ENCODE data around the gene COLEC12. TPM values are rescaled to one million over a fixed set of nuclear protein-coding genes. Genes with fewer than 3 reads are reported as not detected.
A peak's percentile ranks its signal among the peaks of the same experiment; 100 is the strongest.

Gene COLEC12
- total RNA-seq, 6 donors from 2014 or later = 29.3 to 72.2 (median 47.0) TPM

- peaks cover 12 to 47% (median 32%) of the 10 kb centered on the region in 4 donors for H3K4me1 ChIP-seq
- no peak for TF ChIP-seq POLR2AphosphoS5 (IDR thresholded peaks at IDR 0.05)
- no peak for TF ChIP-seq POLR2A (IDR thresholded peaks at IDR 0.05)
- TF ChIP-seq, protein P1, sequence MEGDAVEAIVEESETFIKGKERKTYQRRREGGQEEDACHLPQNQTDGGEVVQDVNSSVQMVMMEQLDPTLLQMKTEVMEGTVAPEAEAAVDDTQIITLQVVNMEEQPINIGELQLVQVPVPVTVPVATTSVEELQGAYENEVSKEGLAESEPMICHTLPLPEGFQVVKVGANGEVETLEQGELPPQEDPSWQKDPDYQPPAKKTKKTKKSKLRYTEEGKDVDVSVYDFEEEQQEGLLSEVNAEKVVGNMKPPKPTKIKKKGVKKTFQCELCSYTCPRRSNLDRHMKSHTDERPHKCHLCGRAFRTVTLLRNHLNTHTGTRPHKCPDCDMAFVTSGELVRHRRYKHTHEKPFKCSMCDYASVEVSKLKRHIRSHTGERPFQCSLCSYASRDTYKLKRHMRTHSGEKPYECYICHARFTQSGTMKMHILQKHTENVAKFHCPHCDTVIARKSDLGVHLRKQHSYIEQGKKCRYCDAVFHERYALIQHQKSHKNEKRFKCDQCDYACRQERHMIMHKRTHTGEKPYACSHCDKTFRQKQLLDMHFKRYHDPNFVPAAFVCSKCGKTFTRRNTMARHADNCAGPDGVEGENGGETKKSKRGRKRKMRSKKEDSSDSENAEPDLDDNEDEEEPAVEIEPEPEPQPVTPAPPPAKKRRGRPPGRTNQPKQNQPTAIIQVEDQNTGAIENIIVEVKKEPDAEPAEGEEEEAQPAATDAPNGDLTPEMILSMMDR (IDR thresholded peaks at IDR 0.05) = no peak
- TF ChIP-seq EP300 (IDR thresholded peaks at IDR 0.05) = no peak
- no peak overlapping the region for H3K4me3 ChIP-seq
- no peaks in the 10 kb centered on the region for H3K9me3 ChIP-seq
- no peak for DNase-seq
- H3K36me3 ChIP-seq = no peaks in the 10 kb centered on the region
- 72 to 82% methylated on average over 6 of the region's 6 CpGs for WGBS, 2 donors
- H3K27ac ChIP-seq = no peak overlapping the region
- no peaks in the 10 kb centered on the region for H3K27me3 ChIP-seq
- no peak for ATAC-seq (ENCODE audit: low FRiP score in 2 of 2)
These were observed 106.1 kb downstream of the COLEC12 start for GRCh38 chr18:394262-394986.

DNA sequence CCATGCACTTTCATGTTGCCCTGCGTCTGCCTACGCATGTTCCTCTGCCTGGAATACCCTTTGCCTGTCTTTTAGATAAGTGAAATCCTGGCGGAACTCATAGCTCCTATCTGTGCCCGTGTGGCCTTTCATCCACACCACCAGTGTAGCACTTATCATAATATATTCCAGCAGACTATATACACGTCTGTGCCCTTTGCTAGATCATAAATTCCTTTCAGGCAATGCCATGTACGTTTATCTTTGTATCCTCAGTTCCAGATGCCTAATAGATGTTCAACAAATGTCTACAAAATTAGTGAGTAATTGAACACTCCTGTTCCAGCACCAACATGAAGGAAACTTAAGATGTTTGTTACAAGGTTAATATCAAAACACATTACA, 106.9 kb downstream of the COLEC12 start:
- Histone ChIP-seq H3K27me3 (no peaks in the 10 kb centered on the region), H3K36me3 (no peaks in the 10 kb centered on the region), H3K9me3 (no peaks in the 10 kb centered on the region), H3K4me3 (no peak overlapping the region), H3K27ac (no peak overlapping the region), H3K4me1 (peaks cover 7 to 41% (median 25%) of the 10 kb centered on the region in 4 donors)
- DNase-seq (no peak), ATAC-seq (ENCODE audit: low FRiP score in 2 of 2) (no peak)
- WGBS, 2 donors = 89 to 94% methylated on average over 6 of the region's 6 CpGs
- TF ChIP-seq EP300 (IDR thresholded peaks at IDR 0.05) (no peak), POLR2A (IDR thresholded peaks at IDR 0.05) (no peak), POLR2AphosphoS5 (IDR thresholded peaks at IDR 0.05) (no peak)
- TF ChIP-seq, protein P1 (IDR thresholded peaks at IDR 0.05) = no peak

GRCh38 chr18:392928-393573, 107.5 kb downstream of the COLEC12 start:
- no peak for DNase-seq
- Histone ChIP-seq H3K4me3 (no peak overlapping the region), H3K4me1 (peaks cover 7 to 36% (median 23%) of the 10 kb centered on the region in 4 donors), H3K9me3 (no peaks in the 10 kb centered on the region), H3K27me3 (no peaks in the 10 kb centered on the region), H3K27ac (no peak overlapping the region), H3K36me3 (no peaks in the 10 kb centered on the region)
- no peak for TF ChIP-seq POLR2AphosphoS5 (IDR thresholded peaks at IDR 0.05)
- TF ChIP-seq, protein P1 (IDR thresholded peaks at IDR 0.05) = no peak
- TF ChIP-seq POLR2A (IDR thresholded peaks at IDR 0.05) = no peak
- no peak for TF ChIP-seq EP300 (IDR thresholded peaks at IDR 0.05)
- ATAC-seq (ENCODE audit: low FRiP score in 2 of 2) = no peak
- 69 to 73% methylated on average over 6 of the region's 6 CpGs for WGBS, 2 donors

DNA sequence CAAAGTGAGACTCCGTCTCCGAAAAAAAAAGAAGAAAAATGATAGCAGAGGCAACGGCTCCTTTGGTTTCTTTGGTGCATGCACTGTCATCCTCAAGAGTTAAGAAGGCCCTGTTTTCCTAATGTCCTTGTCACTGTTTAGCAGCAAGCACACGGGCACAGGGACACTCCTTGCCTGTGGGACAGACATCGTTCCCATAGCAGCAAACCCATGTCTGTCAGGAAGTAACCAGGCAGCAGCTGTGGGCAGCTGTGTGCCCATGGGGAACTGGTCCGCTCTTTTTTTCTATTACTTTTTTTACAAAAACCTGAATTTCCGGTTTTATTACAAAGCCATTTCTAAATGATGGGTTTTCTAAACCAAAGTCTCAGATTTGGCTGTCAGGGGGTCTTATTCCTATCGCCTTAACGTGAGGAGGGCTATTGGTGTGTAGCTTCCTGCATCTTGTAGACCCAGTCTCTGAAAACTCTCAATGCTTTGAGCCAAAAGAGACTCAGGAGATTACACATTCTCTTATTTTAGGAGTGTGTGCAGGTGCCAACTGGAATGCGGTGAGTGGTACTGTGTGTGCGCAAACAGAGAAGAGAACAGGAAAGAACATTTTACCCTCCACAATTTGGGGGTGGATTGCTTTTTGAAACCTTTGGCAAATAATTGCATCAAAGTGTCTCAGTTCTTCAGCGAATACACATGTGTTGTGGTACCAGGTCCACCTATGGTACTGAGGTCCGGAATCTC, 109.6 kb downstream of the COLEC12 start:
- DNase-seq (peak in 1 of 2 donors; percentile 39), ATAC-seq (ENCODE audit: low FRiP score in 2 of 2) (peak; percentile 49 to 52)
- 52 to 69% methylated on average over 13 of the region's 13 CpGs for WGBS, 2 donors
- H3K4me1 ChIP-seq = peaks cover 7 to 34% (median 21%) of the 10 kb centered on the region in 4 donors
- H3K36me3 ChIP-seq = no peaks in the 10 kb centered on the region
- H3K27me3 ChIP-seq = no peaks in the 10 kb centered on the region
- peak overlapping the region in 1 of 4 donors; percentile 8 for H3K27ac ChIP-seq
- TF ChIP-seq POLR2A (IDR thresholded peaks at IDR 0.05) (no peak), EP300 (IDR thresholded peaks at IDR 0.05) (no peak), POLR2AphosphoS5 (IDR thresholded peaks at IDR 0.05) (no peak)
- TF ChIP-seq, protein P1 (IDR thresholded peaks at IDR 0.05) = no peak
- H3K4me3 ChIP-seq = no peak overlapping the region
- no peaks in the 10 kb centered on the region for H3K9me3 ChIP-seq
